ENCODE results near the gene CADM1.

- TF ChIP-seq CTCF (IDR thresholded peaks at IDR 0.05 in 4 of 5, conservative IDR thresholded peaks at IDR 0.05 in 1 of 5) (no peak), POLR2A (IDR thresholded peaks at IDR 0.05) (no peak)
Observed at GRCh38 chr11:115286614-115287013, 217.6 kb downstream of the CADM1 start.

All from gastrocnemius medialis (tissue), 4 donors.